A549 (cell line): Measurements from ENCODE around the gene STXBP6. TPM values are rescaled to one million over a fixed set of nuclear protein-coding genes. Genes with fewer than 3 reads are reported as not detected.

Experiments
- ATAC-seq, 2 experiments: fragments of 200-7000 bp in 1 of 2; fragments of >200 bp in 1 of 2; cut with Nextera tagmentation in 1 of 2; cut with Tn5 transposase in 1 of 2; 3 replicates each; pipeline versions ENCODE4 v1.8.0 to v1.9.1; 2018 to 2020; ENCODE audit warnings: mild to moderate bottlenecking in 1 of 2, moderate library complexity in 1 of 2
- CTCF ChIA-PET: fragments of 300-600 bp; sonication (Branson Sonifier 250); formaldehyde crosslinking; extraction: SDS; loops from one replicate; lab custom pipeline; 2021; ENCODE audit warnings: antibody characterized with exemption, inconsistent platforms; lab: Yijun Ruan, JAX
- POLR2A ChIA-PET: fragments of 350-600 bp; formaldehyde crosslinking; extraction: SDS; loops from one replicate; lab custom pipeline; 2021; ENCODE audit warnings: antibody characterized with exemption, inconsistent platforms; lab: Yijun Ruan, JAX
- DNase-seq, 2 experiments: peaks; one replicate each; pipeline versions ENCODE4 v3.0.0 to v3.0.0-alpha.2; 2011 to 2016; ENCODE audit warnings: low read depth in 1 of 2, low spot score in 1 of 2
- FAIRE-seq: peaks from 2 replicates; lab custom pipeline; 2011; peaks lifted over from hg19 to GRCh38; lab: Jason Lieb, UNC
- H3K27ac ChIP-seq, 2 experiments: fragments of >200 bp; sonication (Bioruptor Twin); formaldehyde crosslinking; 3 replicates each; pipeline ENCODE4 v1.5.1; 2016 to 2017
- H3K4me1 ChIP-seq: fragments of >200 bp; sonication (Bioruptor Twin); formaldehyde crosslinking; 3 replicates; pipeline ENCODE4 v1.6.1; 2016
- H3K4me2 ChIP-seq: fragments of >200 bp; sonication (Bioruptor Twin); formaldehyde crosslinking; 3 replicates; pipeline ENCODE4 v1.6.1; 2016
- H3K4me3 ChIP-seq: fragments of >200 bp; sonication (Bioruptor Twin); formaldehyde crosslinking; 3 replicates; pipeline ENCODE4 v1.5.1; 2016
- H3K9me3 ChIP-seq: fragments of >200 bp; sonication (Bioruptor Twin); formaldehyde crosslinking; 3 replicates; pipeline ENCODE4 v1.6.1; 2016
- CBX8 ChIP-seq: fragments of 200-600 bp; sonication (generic); IDR thresholded peaks from 2 replicates; pipeline ENCODE4 v1.6.1; 2016
- CEBPB ChIP-seq, 2 experiments: fragments of >200 bp in 1 of 2; sonication (Bioruptor Twin) in 1 of 2; formaldehyde crosslinking in 1 of 2; IDR thresholded peaks; 2 replicates each; pipeline ENCODE4 v1.6.1; 2012 to 2016
- CHD2 ChIP-seq: fragments of 150-350 bp; IDR thresholded peaks from 2 replicates; pipeline ENCODE4 v1.6.1; 2014; ENCODE audit warnings: low read length; ENCODE audit not compliant: partially characterized antibody
- ESRRA ChIP-seq: fragments of 150-350 bp; IDR thresholded peaks from 2 replicates; pipeline ENCODE4 v1.6.1; 2014; ENCODE audit warnings: mild to moderate bottlenecking, low read length, borderline replicate concordance
- FOXS1 ChIP-seq: fragments of 250-450 bp; sonication (Bioruptor Pico); IDR thresholded peaks from 2 replicates; pipeline ENCODE4 v1.5.0; 2020; ENCODE audit warnings: mild to moderate bottlenecking, moderate library complexity
- HOXA7 ChIP-seq: fragments of 250-450 bp; sonication (Bioruptor Pico); IDR thresholded peaks from 2 replicates; pipeline ENCODE4 v1.5.0; 2020; ENCODE audit warnings: mild to moderate bottlenecking, moderate library complexity
- HOXB5 ChIP-seq: fragments of 250-450 bp; sonication (Bioruptor Pico); IDR thresholded peaks from 2 replicates; pipeline ENCODE4 v1.5.0; 2020; ENCODE audit warnings: mild to moderate bottlenecking, moderate library complexity
- KDM1A ChIP-seq: fragments of 200-600 bp; sonication (generic); IDR thresholded peaks from 2 replicates; pipeline ENCODE4 v1.6.1; 2016; ENCODE audit warnings: low read depth, mild to moderate bottlenecking
- KDM5A ChIP-seq: fragments of 200-600 bp; sonication (generic); IDR thresholded peaks from 2 replicates; pipeline ENCODE4 v1.6.1; 2016; ENCODE audit warnings: antibody characterized with exemption, mild to moderate bottlenecking
- MAFK ChIP-seq: fragments of 450-650 bp; IDR thresholded peaks from 2 replicates; pipeline ENCODE4 v1.6.1; 2014; ENCODE audit not compliant: partially characterized antibody
- MYC ChIP-seq: IDR thresholded peaks from 2 replicates; pipeline ENCODE4 v1.6.1; 2012; ENCODE audit warnings: mild to moderate bottlenecking, inconsistent platforms, low read length, improper control_type of control experiment, borderline replicate concordance
- NPAS2 ChIP-seq: fragments of 250-450 bp; sonication (Bioruptor Pico); IDR thresholded peaks from 2 replicates; pipeline ENCODE4 v1.8.0; 2022; ENCODE audit warnings: mild to moderate bottlenecking, moderate library complexity, borderline replicate concordance
- PHF8 ChIP-seq: fragments of 200-600 bp; sonication (generic); IDR thresholded peaks from 2 replicates; pipeline ENCODE4 v1.6.1; 2016; ENCODE audit warnings: low read depth, mild to moderate bottlenecking, antibody characterized with exemption, moderate library complexity, borderline replicate concordance
- POLR2A ChIP-seq: IDR thresholded peaks from 2 replicates; pipeline ENCODE4 v1.6.1; 2012; ENCODE audit warnings: mild to moderate bottlenecking, low read length
- RAD21 ChIP-seq, 2 experiments: fragments of >200 bp in 1 of 2; sonication (Bioruptor Twin) in 1 of 2; formaldehyde crosslinking in 1 of 2; IDR thresholded peaks in 1 of 2; conservative IDR thresholded peaks in 1 of 2; 2 replicates in 1 of 2; 3 replicates in 1 of 2; pipeline ENCODE4 v1.6.1; 2012 to 2018; ENCODE audit warnings: inconsistent platforms in 1 of 2
- RNF2 ChIP-seq: fragments of 200-600 bp; sonication (generic); IDR thresholded peaks from 2 replicates; pipeline ENCODE4 v1.6.1; 2016; ENCODE audit warnings: low read depth, mild to moderate bottlenecking, antibody characterized with exemption, moderate library complexity, borderline replicate concordance
- TFCP2L1 ChIP-seq: fragments of 250-450 bp; sonication (Bioruptor Pico); IDR thresholded peaks from 2 replicates; pipeline ENCODE4 v1.5.0; 2021; ENCODE audit warnings: mild to moderate bottlenecking
- ZFP36 ChIP-seq: fragments of 450-650 bp; IDR thresholded peaks from 2 replicates; pipeline ENCODE4 v1.6.1; 2014; ENCODE audit warnings: borderline replicate concordance; ENCODE audit not compliant: partially characterized antibody
- WGBS: methylation state at CpG from one replicate; pipeline ENCODE4 v1.1.6; 2017; ENCODE audit errors: missing lambda C conversion rate; 5-methylcytosine and 5-hydroxymethylcytosine counted together
- polyA plus RNA-seq, 4 experiments: library from polyadenylated mRNA; depleted of rRNA in 3 of 4; stranded (reverse); fragments of >200 nt; fragmentation: RNase III in 1 of 4; extraction: RNeasy Plus Mini Kit Qiagen cat#74134 plus additional on column Dnase treatment in 1 of 4; gene quantifications; 2 replicates in 3 of 4; 3 replicates in 1 of 4; pipeline ENCODE4 v1.2.3, GENCODE V29; 2011 to 2017
- TF ChIP-seq, protein P1 (sequence below): IDR thresholded peaks from 2 replicates; pipeline ENCODE4 v1.6.1; 2012
- TF ChIP-seq, protein P2 (sequence below): fragments of 450-650 bp; IDR thresholded peaks from 2 replicates; pipeline ENCODE4 v1.6.1; 2014; ENCODE audit warnings: antibody characterized with exemption
- TF ChIP-seq, protein P3 (sequence below): IDR thresholded peaks from 2 replicates; pipeline ENCODE4 v1.6.1; 2012; ENCODE audit warnings: low read depth, borderline replicate concordance
- TF ChIP-seq, protein P4 (sequence below): fragments of 250-450 bp; sonication (Bioruptor Pico); IDR thresholded peaks from 2 replicates; pipeline ENCODE4 v1.5.0; 2021; ENCODE audit warnings: mild to moderate bottlenecking, moderate library complexity, borderline replicate concordance

The STXBP6 gene
- polyA plus RNA-seq, 2 of the 4 experiments (the other 2 are of a cell fraction): 1.7 to 6.3 TPM

DNA sequence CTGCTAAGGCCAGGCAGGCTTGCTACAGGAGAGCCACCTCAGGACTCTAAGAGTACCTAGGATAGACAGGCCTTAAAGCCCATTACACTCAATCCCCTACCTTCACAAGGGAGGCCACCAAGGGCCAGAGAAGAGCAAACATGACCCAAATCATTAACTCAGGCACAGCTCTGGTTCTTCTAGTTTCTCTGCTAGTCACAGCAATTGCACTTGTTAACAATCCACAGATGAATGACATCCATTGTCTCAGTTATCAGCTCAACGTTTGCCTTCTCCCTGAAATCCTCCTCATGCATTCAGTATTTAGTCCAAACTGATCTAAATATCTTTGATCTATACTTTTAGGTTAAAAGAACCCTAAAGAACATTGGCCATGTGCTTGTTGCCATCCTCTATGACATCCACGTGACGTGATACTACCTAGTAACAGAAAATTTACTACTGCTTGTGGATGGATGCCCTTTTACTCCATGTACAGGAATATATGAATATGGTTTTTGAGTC is 164.5 kb downstream of the STXBP6 start:
- Histone ChIP-seq H3K4me3 (no peak overlapping the region), H3K4me1 (no peaks in the 10 kb centered on the region), H3K4me2 (no peak overlapping the region), H3K9me3 (peaks cover under 1% of the 10 kb centered on the region; the same call in 1 of the 3 replicates), H3K27ac (no peak overlapping the region)
- no peak for ATAC-seq
- ChIA-PET POLR2A (no interaction called here), CTCF (no interaction called here)
- DNase-seq: no peak
- 46% methylated on average over 3 of the region's 3 CpGs for WGBS
- TF ChIP-seq PHF8 (no peak), CHD2 (no peak), RAD21 (conservative IDR thresholded peaks at IDR 0.05 in 1 of 2, IDR thresholded peaks at IDR 0.05 in 1 of 2) (no peak), FOXS1 (CRISPR knock-in tag) (no peak), MYC (no peak), RNF2 (no peak), HOXB5 (CRISPR knock-in tag) (no peak), CBX8 (no peak), HOXA7 (CRISPR knock-in tag) (no peak), MAFK (no peak)
- TF ChIP-seq, protein P1, sequence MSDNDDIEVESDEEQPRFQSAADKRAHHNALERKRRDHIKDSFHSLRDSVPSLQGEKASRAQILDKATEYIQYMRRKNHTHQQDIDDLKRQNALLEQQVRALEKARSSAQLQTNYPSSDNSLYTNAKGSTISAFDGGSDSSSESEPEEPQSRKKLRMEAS: no peak
- TF ChIP-seq, protein P2, sequence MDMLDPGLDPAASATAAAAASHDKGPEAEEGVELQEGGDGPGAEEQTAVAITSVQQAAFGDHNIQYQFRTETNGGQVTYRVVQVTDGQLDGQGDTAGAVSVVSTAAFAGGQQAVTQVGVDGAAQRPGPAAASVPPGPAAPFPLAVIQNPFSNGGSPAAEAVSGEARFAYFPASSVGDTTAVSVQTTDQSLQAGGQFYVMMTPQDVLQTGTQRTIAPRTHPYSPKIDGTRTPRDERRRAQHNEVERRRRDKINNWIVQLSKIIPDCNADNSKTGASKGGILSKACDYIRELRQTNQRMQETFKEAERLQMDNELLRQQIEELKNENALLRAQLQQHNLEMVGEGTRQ: no peak
- TF ChIP-seq, protein P3, sequence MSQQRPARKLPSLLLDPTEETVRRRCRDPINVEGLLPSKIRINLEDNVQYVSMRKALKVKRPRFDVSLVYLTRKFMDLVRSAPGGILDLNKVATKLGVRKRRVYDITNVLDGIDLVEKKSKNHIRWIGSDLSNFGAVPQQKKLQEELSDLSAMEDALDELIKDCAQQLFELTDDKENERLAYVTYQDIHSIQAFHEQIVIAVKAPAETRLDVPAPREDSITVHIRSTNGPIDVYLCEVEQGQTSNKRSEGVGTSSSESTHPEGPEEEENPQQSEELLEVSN: no peak
- TF ChIP-seq, protein P4, sequence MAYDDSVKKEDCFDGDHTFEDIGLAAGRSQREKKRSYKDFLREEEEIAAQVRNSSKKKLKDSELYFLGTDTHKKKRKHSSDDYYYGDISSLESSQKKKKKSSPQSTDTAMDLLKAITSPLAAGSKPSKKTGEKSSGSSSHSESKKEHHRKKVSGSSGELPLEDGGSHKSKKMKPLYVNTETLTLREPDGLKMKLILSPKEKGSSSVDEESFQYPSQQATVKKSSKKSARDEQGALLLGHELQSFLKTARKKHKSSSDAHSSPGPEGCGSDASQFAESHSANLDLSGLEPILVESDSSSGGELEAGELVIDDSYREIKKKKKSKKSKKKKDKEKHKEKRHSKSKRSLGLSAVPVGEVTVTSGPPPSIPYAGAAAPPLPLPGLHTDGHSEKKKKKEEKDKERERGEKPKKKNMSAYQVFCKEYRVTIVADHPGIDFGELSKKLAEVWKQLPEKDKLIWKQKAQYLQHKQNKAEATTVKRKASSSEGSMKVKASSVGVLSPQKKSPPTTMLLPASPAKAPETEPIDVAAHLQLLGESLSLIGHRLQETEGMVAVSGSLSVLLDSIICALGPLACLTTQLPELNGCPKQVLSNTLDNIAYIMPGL (CRISPR knock-in tag): no peak
- FAIRE-seq: no peak

DNA sequence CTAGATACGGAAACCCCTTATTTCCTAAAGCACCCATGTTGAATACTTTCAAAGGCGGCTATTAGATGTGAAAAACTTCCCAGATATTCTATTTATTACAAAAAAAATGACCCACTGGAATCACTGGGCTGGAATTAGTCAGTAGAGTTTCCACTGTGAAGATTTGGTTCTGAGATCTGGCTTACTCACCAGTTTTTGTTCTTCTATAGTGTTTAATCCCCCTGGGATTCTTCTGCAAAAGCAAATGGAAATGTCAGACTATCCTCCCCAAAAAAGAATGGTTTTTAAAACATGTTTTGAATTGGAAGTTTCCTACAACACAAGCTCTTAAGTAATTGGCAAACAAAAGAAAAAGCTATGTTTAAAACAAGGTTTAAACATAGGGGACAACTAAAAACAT is 166.4 kb downstream of the STXBP6 start:
- ATAC-seq (no peak), DNase-seq (no peak), FAIRE-seq (no peak)
- CTCF ChIA-PET: no interaction called here
- no peaks in the 10 kb centered on the region for H3K9me3 ChIP-seq
- TF ChIP-seq CEBPB (IDR thresholded peaks at IDR 0.05): no peak
- no peak for TF ChIP-seq CHD2
- no peak for TF ChIP-seq ESRRA
- no peak for TF ChIP-seq NPAS2 (CRISPR knock-in tag)
- no peak for TF ChIP-seq KDM5A
- no peak for TF ChIP-seq KDM1A
- TF ChIP-seq POLR2A: no peak
- no peak for TF ChIP-seq TFCP2L1 (CRISPR knock-in tag)
- no peak for TF ChIP-seq ZFP36
- TF ChIP-seq, protein P1: no peak
- H3K27ac ChIP-seq: no peak overlapping the region
- WGBS: 46% methylated on average over 2 of the region's 2 CpGs
- no peak overlapping the region for H3K4me2 ChIP-seq
- POLR2A ChIA-PET: no interaction called here
- no peak overlapping the region for H3K4me3 ChIP-seq
- H3K4me1 ChIP-seq: no peaks in the 10 kb centered on the region
